Measurements from ENCODE around the gene PPM1H. TPM values are rescaled to one million over a fixed set of nuclear protein-coding genes. Genes with fewer than 3 reads are reported as not detected.

PPM1H gene
- total and polyA plus RNA-seq, 10 of the 15 experiments (the other 5 are each of a cell fraction or from before 2014, with no cell fraction given) = 0.11 to 0.83 (median 0.49) TPM

DNA sequence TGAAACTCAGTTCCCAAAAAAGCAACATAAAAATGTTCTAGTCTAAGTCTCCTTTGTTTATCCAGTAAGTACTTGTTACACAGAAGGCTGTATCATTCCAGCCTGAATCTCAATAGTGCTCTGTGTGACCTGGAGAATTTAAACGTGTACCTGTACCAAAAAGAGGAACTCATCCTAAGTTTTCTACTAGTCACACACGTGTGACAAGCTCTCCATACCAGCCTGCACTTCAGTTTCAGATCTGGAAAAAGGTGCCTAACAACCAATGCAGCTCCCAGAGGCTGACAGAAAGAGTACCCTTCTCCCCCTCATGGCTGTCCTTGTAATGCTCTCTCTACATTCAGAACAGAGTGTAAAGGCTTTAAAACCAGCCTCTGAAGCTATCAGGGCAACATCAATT, 27.4 kb downstream of the PPM1H start:
- Histone ChIP-seq H2AFZ (ENCODE audit: control insufficient read depth, low read depth, low read length) (no peak overlapping the region), H3K4me1 (ENCODE audit: control insufficient read depth, insufficient read depth, low read length) (no peaks in the 10 kb centered on the region), H3K4me2 (ENCODE audit: control insufficient read depth, insufficient read depth) (no peak overlapping the region), H4K20me1 (ENCODE audit: control insufficient read depth, insufficient read depth) (no peaks in the 10 kb centered on the region), H3K36me3 (ENCODE audit: control insufficient read depth in 2 of 2, insufficient read depth in 2 of 2, low read length in 1 of 2) (no peaks in the 10 kb centered on the region), H3K9ac (ENCODE audit: control insufficient read depth, insufficient read depth, low read length) (no peak overlapping the region), H3K79me2 (ENCODE audit: control insufficient read depth, insufficient read depth, low read length) (no peaks in the 10 kb centered on the region), H3K4me3 (no peak overlapping the region), H3K27ac (ENCODE audit: control insufficient read depth, insufficient read depth) (no peak overlapping the region), H3K9me3 (replicated peaks; ENCODE audit: control insufficient read depth, insufficient read depth, low read length) (no peaks in the 10 kb centered on the region), H3K27me3 (replicated peaks in 1 of 2; ENCODE audit: control insufficient read depth in 2 of 2, insufficient read depth in 2 of 2, low read length in 1 of 2) (peaks cover 0 to 3% of the 10 kb centered on the region in 2 experiments; a peak in 1 of 4 replicates)
- no peak for ATAC-seq
- WGBS (ENCODE audit: insufficient coverage, insufficient replicate concordance, low lambda C conversion rate, missing lambda C conversion rate) = 0% methylated on average over 2 of the region's 2 CpGs
- RAD21 ChIA-PET (ENCODE audit: unreplicated experiment) = no interaction called here
- in situ Hi-C loops (cut with MboI) (no loop called here), intact Hi-C loops (cut with micrococcal nuclease; ENCODE audit: unreplicated experiment) (no loop called here)
- no peak for DNase-seq (ENCODE audit: low read depth, low spot score)
- no TSS peak for BruUV-seq (replicated peaks)
- FAIRE-seq = no peak
- SMC1A ChIA-PET (ENCODE audit: uncharacterized antibody, unreplicated experiment) = interaction anchor here (1.3 kb wide), 1 partner anchor 49 kb away, joined by 3 read pairs; no protein-coding TSS in a partner anchor
- POLR2A ChIA-PET = no interaction called here
- CTCF ChIA-PET = no interaction called here
- TF ChIP-seq, protein P1, sequence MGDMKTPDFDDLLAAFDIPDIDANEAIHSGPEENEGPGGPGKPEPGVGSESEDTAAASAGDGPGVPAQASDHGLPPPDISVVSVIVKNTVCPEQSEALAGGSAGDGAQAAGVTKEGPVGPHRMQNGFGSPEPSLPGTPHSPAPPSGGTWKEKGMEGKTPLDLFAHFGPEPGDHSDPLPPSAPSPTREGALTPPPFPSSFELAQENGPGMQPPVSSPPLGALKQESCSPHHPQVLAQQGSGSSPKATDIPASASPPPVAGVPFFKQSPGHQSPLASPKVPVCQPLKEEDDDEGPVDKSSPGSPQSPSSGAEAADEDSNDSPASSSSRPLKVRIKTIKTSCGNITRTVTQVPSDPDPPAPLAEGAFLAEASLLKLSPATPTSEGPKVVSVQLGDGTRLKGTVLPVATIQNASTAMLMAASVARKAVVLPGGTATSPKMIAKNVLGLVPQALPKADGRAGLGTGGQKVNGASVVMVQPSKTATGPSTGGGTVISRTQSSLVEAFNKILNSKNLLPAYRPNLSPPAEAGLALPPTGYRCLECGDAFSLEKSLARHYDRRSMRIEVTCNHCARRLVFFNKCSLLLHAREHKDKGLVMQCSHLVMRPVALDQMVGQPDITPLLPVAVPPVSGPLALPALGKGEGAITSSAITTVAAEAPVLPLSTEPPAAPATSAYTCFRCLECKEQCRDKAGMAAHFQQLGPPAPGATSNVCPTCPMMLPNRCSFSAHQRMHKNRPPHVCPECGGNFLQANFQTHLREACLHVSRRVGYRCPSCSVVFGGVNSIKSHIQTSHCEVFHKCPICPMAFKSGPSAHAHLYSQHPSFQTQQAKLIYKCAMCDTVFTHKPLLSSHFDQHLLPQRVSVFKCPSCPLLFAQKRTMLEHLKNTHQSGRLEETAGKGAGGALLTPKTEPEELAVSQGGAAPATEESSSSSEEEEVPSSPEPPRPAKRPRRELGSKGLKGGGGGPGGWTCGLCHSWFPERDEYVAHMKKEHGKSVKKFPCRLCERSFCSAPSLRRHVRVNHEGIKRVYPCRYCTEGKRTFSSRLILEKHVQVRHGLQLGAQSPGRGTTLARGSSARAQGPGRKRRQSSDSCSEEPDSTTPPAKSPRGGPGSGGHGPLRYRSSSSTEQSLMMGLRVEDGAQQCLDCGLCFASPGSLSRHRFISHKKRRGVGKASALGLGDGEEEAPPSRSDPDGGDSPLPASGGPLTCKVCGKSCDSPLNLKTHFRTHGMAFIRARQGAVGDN (IDR thresholded peaks at IDR 0.05) = no peak
- TF ChIP-seq, protein P2, sequence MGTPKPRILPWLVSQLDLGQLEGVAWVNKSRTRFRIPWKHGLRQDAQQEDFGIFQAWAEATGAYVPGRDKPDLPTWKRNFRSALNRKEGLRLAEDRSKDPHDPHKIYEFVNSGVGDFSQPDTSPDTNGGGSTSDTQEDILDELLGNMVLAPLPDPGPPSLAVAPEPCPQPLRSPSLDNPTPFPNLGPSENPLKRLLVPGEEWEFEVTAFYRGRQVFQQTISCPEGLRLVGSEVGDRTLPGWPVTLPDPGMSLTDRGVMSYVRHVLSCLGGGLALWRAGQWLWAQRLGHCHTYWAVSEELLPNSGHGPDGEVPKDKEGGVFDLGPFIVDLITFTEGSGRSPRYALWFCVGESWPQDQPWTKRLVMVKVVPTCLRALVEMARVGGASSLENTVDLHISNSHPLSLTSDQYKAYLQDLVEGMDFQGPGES (IDR thresholded peaks at IDR 0.05) = no peak
- TF ChIP-seq ZNF622 (IDR thresholded peaks at IDR 0.05) = no peak
- no peak for TF ChIP-seq YY1 (IDR thresholded peaks at IDR 0.05; ENCODE audit: low read depth, low read length)

All from GM12878 (cell line).